Upper lobe of left lung (tissue), 6 donors: ENCODE results near the gene QPRT. TPM values are rescaled to one million over a fixed set of nuclear protein-coding genes. Genes with fewer than 3 reads are reported as not detected.
"Not testable (repeated sequence)": the region's sequence is repeated elsewhere in the genome, so short reads cannot be mapped to it uniquely, and the experiment has no call there.

Experiments
- ATAC-seq, 2 donors: fragments of 200-7000 bp; cut with Tn5 transposase; one replicate each; pipeline ENCODE4 v1.9.1; 2022; ENCODE audit warnings: mild to moderate bottlenecking in 2 of 2, moderate library complexity in 2 of 2; ENCODE audit not compliant: low FRiP score in 2 of 2
- DNase-seq, 2 donors: peaks; one replicate each; pipeline ENCODE4 v3.0.0-alpha.2; 2019 to 2020
- H3K27ac ChIP-seq, 4 donors: fragments of 200-600 bp; sonication (generic); one replicate each; pipeline ENCODE4 v1.5.1; 2016 to 2019
- H3K27me3 ChIP-seq, 4 donors: fragments of 200-600 bp; sonication (generic); one replicate each; pipeline ENCODE4 v1.5.1; 2017 to 2019
- H3K36me3 ChIP-seq, 4 donors: fragments of 200-600 bp; sonication (generic); one replicate each; pipeline ENCODE4 v1.5.1; 2016 to 2019
- H3K4me1 ChIP-seq, 4 donors: fragments of 200-600 bp; sonication (generic); one replicate each; pipeline ENCODE4 v1.5.1; 2018 to 2019
- H3K4me3 ChIP-seq, 4 donors: fragments of 200-600 bp; sonication (generic); one replicate each; pipeline ENCODE4 v1.5.1; 2017 to 2019; ENCODE audit warnings: mild to moderate bottlenecking in 2 of 4, moderate library complexity in 1 of 4
- H3K9me3 ChIP-seq, 4 donors: fragments of 200-600 bp; sonication (generic); one replicate each; pipeline ENCODE4 v1.5.1; 2018 to 2019
- CTCF ChIP-seq, 6 experiments: fragments of 450-650 bp in 4 of 6; fragments of 200-600 bp in 2 of 6; sonication (generic) in 2 of 6; IDR thresholded peaks; one replicate each; pipeline ENCODE4 v1.5.1; 2016 to 2019; ENCODE audit warnings: antibody characterized with exemption in 6 of 6
- EP300 ChIP-seq, 4 donors: sonication (generic); formaldehyde crosslinking; IDR thresholded peaks; one replicate each; pipeline ENCODE4 v1.5.1; 2017; ENCODE audit warnings: antibody characterized with exemption in 4 of 4, control low read depth in 2 of 4
- POLR2A ChIP-seq, 4 donors: fragments of 450-650 bp; IDR thresholded peaks; one replicate each; pipeline ENCODE4 v1.5.1; 2016 to 2017; ENCODE audit warnings: antibody characterized with exemption in 4 of 4, mild to moderate bottlenecking in 2 of 4
- POLR2AphosphoS5 ChIP-seq, 2 donors: sonication (generic); formaldehyde crosslinking; IDR thresholded peaks; one replicate each; pipeline ENCODE4 v1.5.1; 2017; ENCODE audit warnings: antibody characterized with exemption in 2 of 2
- WGBS, 2 donors: methylation state at CpG; one replicate each; pipeline ENCODE4 v1.1.5; 2017 to 2018; 5-methylcytosine and 5-hydroxymethylcytosine counted together
- total RNA-seq, 6 donors: library from RNA; depleted of rRNA in 4 of 6; stranded (reverse); fragments of >200 nt in 4 of 6; gene quantifications; one replicate each; pipeline versions ENCODE4 v1.1.0 to v1.2.1, GENCODE V29; 2016 to 2021
- donor health status: DM: no; HTN: no; CAD: no; lungs with moderate emphysema.
- donor health status: DM: no; HTN: yes; CAD: no; lungs with severe emphysema.

The QPRT gene
- total RNA-seq, 6 donors from 2014 or later, result 4.8 to 17.8 (median 9.8) TPM

- ATAC-seq, result no peak
- no peak for DNase-seq
- H3K27ac ChIP-seq, result no peak overlapping the region
- 90 to 94% methylated on average over 5 of the region's 5 CpGs for WGBS, 2 donors
- H3K4me3 ChIP-seq, result no peak overlapping the region
- no peaks in the 10 kb centered on the region for H3K9me3 ChIP-seq
- H3K4me1 ChIP-seq, result no peaks in the 10 kb centered on the region
- H3K36me3 ChIP-seq, result no peaks in the 10 kb centered on the region
- no peak for TF ChIP-seq POLR2A (IDR thresholded peaks at IDR 0.05)
- no peak for TF ChIP-seq POLR2AphosphoS5 (IDR thresholded peaks at IDR 0.05)
- TF ChIP-seq EP300 (IDR thresholded peaks at IDR 0.05), result no peak
- no peak for TF ChIP-seq CTCF (IDR thresholded peaks at IDR 0.05)
- H3K27me3 ChIP-seq, result no peaks in the 10 kb centered on the region
Observed at GRCh38 chr16:29688172-29688571, 9.2 kb downstream of the QPRT start.

GRCh38 chr16:29689490-29690351 lies 10.7 kb downstream of the QPRT start:
- H3K36me3 ChIP-seq, H3K4me1 ChIP-seq, H3K27me3 ChIP-seq, H3K4me3 ChIP-seq, DNase-seq, ATAC-seq, H3K9me3 ChIP-seq, H3K27ac ChIP-seq: not testable (repeated sequence)
- 82 to 88% methylated on average over 23 of the region's 23 CpGs for WGBS, 2 donors

GRCh38 chr16:29692606-29693005 lies 13.6 kb downstream of the QPRT start:
- not testable (repeated sequence) for H3K27ac ChIP-seq, H3K27me3 ChIP-seq, H3K36me3 ChIP-seq, H3K9me3 ChIP-seq, H3K4me1 ChIP-seq, ATAC-seq, H3K4me3 ChIP-seq
- DNase-seq, result peak in 1 of 2 donors; percentile 57
- 97 to 98% methylated on average over 26 of the region's 26 CpGs for WGBS, 2 donors

- 72 to 87% methylated on average over 15 to 41 of the region's 41 CpGs for WGBS, 2 donors
- Histone ChIP-seq H3K27me3 (no peaks in the 10 kb centered on the region), H3K4me1 (no peaks in the 10 kb centered on the region), H3K9me3 (no peaks in the 10 kb centered on the region), H3K36me3 (no peaks in the 10 kb centered on the region), H3K4me3 (no peak overlapping the region), H3K27ac (peak overlapping the region in 2 of 4 donors; percentile 35 to 67)
- DNase-seq, result peak in 1 of 2 donors; percentile 85
- peak in 1 of 2 donors; percentile 20 for TF ChIP-seq POLR2AphosphoS5 (IDR thresholded peaks at IDR 0.05)
- no peak for TF ChIP-seq POLR2A (IDR thresholded peaks at IDR 0.05)
- TF ChIP-seq EP300 (IDR thresholded peaks at IDR 0.05), result no peak
- no peak for TF ChIP-seq CTCF (IDR thresholded peaks at IDR 0.05)
- peak in 1 of 2 donors; percentile 43 for ATAC-seq
Observed at GRCh38 chr16:29694384-29695195, 15.6 kb downstream of the QPRT start.

- not testable (repeated sequence) for DNase-seq, H3K4me3 ChIP-seq, ATAC-seq
Observed at GRCh38 chr16:29695675-29696074, 16.7 kb downstream of the QPRT start.

GRCh38 chr16:29696881-29697331 lies 17.9 kb downstream of the QPRT start:
- Histone ChIP-seq H3K27ac (no peak overlapping the region), H3K36me3 (no peaks in the 10 kb centered on the region), H3K4me1 (peaks cover 0 to 6% (median 1%) of the 10 kb centered on the region in 4 donors), H3K9me3 (no peaks in the 10 kb centered on the region), H3K4me3 (no peak overlapping the region), H3K27me3 (no peaks in the 10 kb centered on the region)
- DNase-seq, result peak in 1 of 2 donors; percentile 69
- WGBS, 2 donors, result 95 to 100% methylated on average over 6 to 16 of the region's 21 CpGs
- no peak for ATAC-seq
- TF ChIP-seq POLR2A (IDR thresholded peaks at IDR 0.05) (no peak), CTCF (IDR thresholded peaks at IDR 0.05) (no peak), POLR2AphosphoS5 (IDR thresholded peaks at IDR 0.05) (no peak), EP300 (IDR thresholded peaks at IDR 0.05) (no peak)

More at GRCh38 chr16:29695675-29696074, 16.7 kb downstream of the QPRT start:
- H3K36me3 ChIP-seq, H3K27me3 ChIP-seq, H3K4me1 ChIP-seq, H3K27ac ChIP-seq, H3K9me3 ChIP-seq: not testable (repeated sequence)
- WGBS, 2 donors, result 98 to 100% methylated on average over 3 of the region's 3 CpGs
